Glutamatergic neuron (in vitro differentiated cells): ENCODE data around the gene DHX9. TPM values are rescaled to one million over a fixed set of nuclear protein-coding genes. Genes with fewer than 3 reads are reported as not detected.

Experiments
- DNase-seq: peaks from one replicate; pipeline ENCODE4 v3.0.0; 2022
- H3K27ac Mint-ChIP-seq: one replicate; pipeline ENCODE4 v1.8.0; 2020; ENCODE audit warnings: mild to moderate bottlenecking, mixed read lengths, inconsistent platforms; ENCODE audit not compliant: unreplicated experiment
- H3K27me3 Mint-ChIP-seq: one replicate; pipeline ENCODE4 v1.8.0; 2020; ENCODE audit warnings: mild to moderate bottlenecking, moderate library complexity, mixed read lengths, inconsistent platforms; ENCODE audit not compliant: unreplicated experiment
- H3K36me3 Mint-ChIP-seq: one replicate; pipeline ENCODE4 v1.8.0; 2020; ENCODE audit warnings: mild to moderate bottlenecking, mixed read lengths, inconsistent platforms; ENCODE audit not compliant: unreplicated experiment
- H3K4me1 Mint-ChIP-seq: one replicate; pipeline ENCODE4 v1.8.0; 2020; ENCODE audit warnings: mild to moderate bottlenecking, low read depth, mixed read lengths, inconsistent platforms; ENCODE audit not compliant: unreplicated experiment
- H3K4me3 Mint-ChIP-seq: one replicate; pipeline ENCODE4 v1.8.0; 2020; ENCODE audit warnings: mild to moderate bottlenecking, mixed read lengths, inconsistent platforms; ENCODE audit not compliant: unreplicated experiment
- H3K9me3 Mint-ChIP-seq: one replicate; pipeline ENCODE4 v1.8.0; 2020; ENCODE audit warnings: mild to moderate bottlenecking, moderate library complexity, mixed read lengths, inconsistent platforms; ENCODE audit not compliant: unreplicated experiment
- CTCF ChIP-seq: fragments of 200-600 bp; sonication (generic); IDR thresholded peaks from one replicate; pipeline ENCODE4 v1.5.0; 2021; ENCODE audit not compliant: partially characterized antibody, unreplicated experiment
- total RNA-seq: library from RNA; stranded (reverse); fragmentation: NEBNext Ultra II Directional; extraction: Animal tissue kit (Norgen Biotek cat#: 25700); gene quantifications from one replicate; pipeline ENCODE4 v1.2.1, GENCODE V29; 2021; ENCODE audit not compliant: unreplicated experiment

The DHX9 gene
- total RNA-seq, 1 donor from 2014 or later = 215 TPM

GRCh38 chr1:182877842-182878241 lies 38.7 kb downstream of the DHX9 start:
- Mint-ChIP-seq H3K4me1 (no peaks in the 10 kb centered on the region), H3K4me3 (no peak overlapping the region), H3K27ac (no peak overlapping the region), H3K36me3 (no peaks in the 10 kb centered on the region), H3K9me3 (no peaks in the 10 kb centered on the region), H3K27me3 (no peaks in the 10 kb centered on the region)
- no peak for DNase-seq
- TF ChIP-seq CTCF = no peak

- Mint-ChIP-seq H3K4me1 (no peaks in the 10 kb centered on the region), H3K9me3 (no peaks in the 10 kb centered on the region), H3K27me3 (peaks cover 1% of the 10 kb centered on the region), H3K4me3 (no peak overlapping the region), H3K36me3 (peaks cover 6% of the 10 kb centered on the region), H3K27ac (no peak overlapping the region)
- DNase-seq = no peak
- no peak for TF ChIP-seq CTCF
These were observed 45.7 kb downstream of the DHX9 start for GRCh38 chr1:182884872-182885271.

DNA sequence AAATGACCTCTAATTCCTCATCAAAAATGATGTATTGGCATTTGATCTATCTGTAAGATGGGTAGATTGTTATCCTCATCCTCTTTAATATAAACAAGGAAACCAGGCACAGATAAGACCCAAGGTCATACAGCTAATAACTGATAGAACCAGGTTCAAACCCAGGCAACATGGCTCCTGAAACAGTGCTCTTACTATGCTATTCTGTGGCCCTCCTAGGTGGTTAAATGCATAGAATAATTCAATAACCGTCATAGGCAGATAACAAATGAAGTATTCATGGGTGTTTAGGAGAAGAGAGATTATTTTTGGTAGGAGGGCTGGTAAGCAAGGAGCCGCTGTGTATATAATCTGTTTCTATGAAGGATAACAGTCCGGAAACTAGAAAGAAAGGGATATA lies 46.4 kb downstream of the DHX9 start:
- Mint-ChIP-seq H3K4me1 (no peaks in the 10 kb centered on the region), H3K27me3 (peaks cover 1% of the 10 kb centered on the region), H3K36me3 (peaks cover 6% of the 10 kb centered on the region), H3K9me3 (no peaks in the 10 kb centered on the region), H3K4me3 (no peak overlapping the region), H3K27ac (peak overlapping the region; percentile 7)
- no peak for DNase-seq
- no peak for TF ChIP-seq CTCF

- H3K4me1 Mint-ChIP-seq = no peaks in the 10 kb centered on the region
- no peak for DNase-seq
- peaks cover 1% of the 10 kb centered on the region for H3K27me3 Mint-ChIP-seq
- H3K4me3 Mint-ChIP-seq = no peak overlapping the region
- TF ChIP-seq CTCF = no peak
- H3K9me3 Mint-ChIP-seq = no peaks in the 10 kb centered on the region
- H3K36me3 Mint-ChIP-seq = peaks cover 10% of the 10 kb centered on the region
- no peak overlapping the region for H3K27ac Mint-ChIP-seq
These were observed 47.8 kb downstream of the DHX9 start for GRCh38 chr1:182886985-182887384.

DNA sequence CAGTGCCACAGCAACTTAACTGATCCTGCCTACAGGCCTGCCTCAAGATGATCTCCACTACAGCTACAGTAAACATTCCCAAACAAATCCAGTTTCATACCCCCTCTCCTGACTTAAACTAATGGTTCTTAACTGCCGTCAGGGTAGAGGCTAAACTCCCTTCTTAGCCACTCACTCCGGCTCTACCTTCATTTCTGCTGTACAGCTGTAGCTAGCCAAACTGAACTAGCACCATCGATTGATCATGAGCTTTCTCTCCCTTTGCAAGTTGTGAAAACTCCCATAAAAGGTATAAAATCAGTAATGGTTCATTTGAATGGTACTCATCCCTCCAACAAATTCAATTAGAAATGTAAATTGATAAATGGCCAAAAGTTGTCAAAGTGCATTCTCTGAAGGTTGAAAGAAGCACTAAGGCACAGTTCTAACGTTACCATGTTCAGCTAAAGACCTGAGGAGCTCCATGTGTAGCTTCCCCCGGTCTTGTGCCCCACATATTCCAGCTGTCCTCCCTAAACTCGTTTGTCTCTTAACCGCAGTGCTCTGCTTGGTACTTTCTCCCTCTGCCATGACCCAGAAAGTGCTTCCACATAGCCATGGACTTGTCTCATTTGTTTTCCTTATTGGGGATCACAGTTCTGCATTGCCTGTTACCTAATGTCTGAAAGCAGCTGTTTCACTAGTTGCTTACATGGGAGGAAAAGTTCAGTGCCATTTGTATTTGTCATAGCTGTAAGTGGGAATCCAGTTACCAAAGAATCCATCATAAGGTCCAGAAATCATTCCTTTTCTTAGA lies 49.8 kb downstream of the DHX9 start:
- no peak for DNase-seq
- TF ChIP-seq CTCF = no peak
- Mint-ChIP-seq H3K27me3 (peaks cover 1% of the 10 kb centered on the region), H3K9me3 (no peaks in the 10 kb centered on the region), H3K27ac (peak overlapping the region; percentile 71), H3K36me3 (peaks cover 10% of the 10 kb centered on the region), H3K4me1 (no peaks in the 10 kb centered on the region), H3K4me3 (no peak overlapping the region)
